Ishikawa (cell line): ENCODE data around the gene HLA-F.

Experiments used
- CEBPB ChIP-seq: IDR thresholded peaks from 2 replicates; pipeline ENCODE4 v1.6.1; 2012
- CREB1 ChIP-seq: IDR thresholded peaks from 2 replicates; pipeline ENCODE4 v1.6.1; 2012; ENCODE audit warnings: low read depth
- EGR1 ChIP-seq: IDR thresholded peaks from 2 replicates; pipeline ENCODE4 v1.6.1; 2012
- EP300 ChIP-seq: IDR thresholded peaks from 2 replicates; pipeline ENCODE4 v1.6.1; 2012; ENCODE audit warnings: borderline replicate concordance
- FOXM1 ChIP-seq: IDR thresholded peaks from 2 replicates; pipeline ENCODE4 v1.6.1; 2012; ENCODE audit warnings: low read depth, borderline replicate concordance
- NFIC ChIP-seq: IDR thresholded peaks from 2 replicates; pipeline ENCODE4 v1.6.1; 2012
- RAD21 ChIP-seq: IDR thresholded peaks from 2 replicates; pipeline ENCODE4 v1.6.1; 2012; ENCODE audit warnings: low read depth
- REST ChIP-seq: IDR thresholded peaks from 2 replicates; pipeline ENCODE4 v1.6.1; 2012; ENCODE audit warnings: low read depth, mild to moderate bottlenecking
- TAF1 ChIP-seq: IDR thresholded peaks from 2 replicates; pipeline ENCODE4 v1.6.1; 2012; ENCODE audit warnings: low read depth, mild to moderate bottlenecking
- TCF12 ChIP-seq: IDR thresholded peaks from 2 replicates; pipeline ENCODE4 v1.6.1; 2012; ENCODE audit warnings: low read depth
- TEAD4 ChIP-seq: IDR thresholded peaks from 2 replicates; pipeline ENCODE4 v1.6.1; 2012
- USF1 ChIP-seq: IDR thresholded peaks from 2 replicates; pipeline ENCODE4 v1.6.1; 2012
- YY1 ChIP-seq: IDR thresholded peaks from 2 replicates; pipeline ENCODE4 v1.6.1; 2012; ENCODE audit warnings: low read depth
- ZBTB7A ChIP-seq: IDR thresholded peaks from 2 replicates; pipeline ENCODE4 v1.6.1; 2012; ENCODE audit warnings: low read depth
- TF ChIP-seq, protein P1 (sequence below): IDR thresholded peaks from 2 replicates; pipeline ENCODE4 v1.6.1; 2012

Gene HLA-F

GRCh38 chr6:29709188-29709587 is 14.0 kb upstream of the HLA-F start:
- TF ChIP-seq TEAD4 (no peak), NFIC (no peak), RAD21 (no peak), EGR1 (no peak), USF1 (no peak), EP300 (no peak), TCF12 (no peak), TAF1 (no peak), ZBTB7A (no peak), YY1 (no peak), FOXM1 (no peak), CEBPB (no peak), REST (no peak), CREB1 (no peak)
- TF ChIP-seq, protein P1, sequence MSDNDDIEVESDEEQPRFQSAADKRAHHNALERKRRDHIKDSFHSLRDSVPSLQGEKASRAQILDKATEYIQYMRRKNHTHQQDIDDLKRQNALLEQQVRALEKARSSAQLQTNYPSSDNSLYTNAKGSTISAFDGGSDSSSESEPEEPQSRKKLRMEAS: no peak

GRCh38 chr6:29710281-29710941 is 12.8 kb upstream of the HLA-F start:
- TF ChIP-seq USF1: no peak
- TF ChIP-seq FOXM1: no peak
- no peak for TF ChIP-seq TCF12
- TF ChIP-seq RAD21: no peak
- TF ChIP-seq YY1: no peak
- no peak for TF ChIP-seq TEAD4
- no peak for TF ChIP-seq NFIC

DNA sequence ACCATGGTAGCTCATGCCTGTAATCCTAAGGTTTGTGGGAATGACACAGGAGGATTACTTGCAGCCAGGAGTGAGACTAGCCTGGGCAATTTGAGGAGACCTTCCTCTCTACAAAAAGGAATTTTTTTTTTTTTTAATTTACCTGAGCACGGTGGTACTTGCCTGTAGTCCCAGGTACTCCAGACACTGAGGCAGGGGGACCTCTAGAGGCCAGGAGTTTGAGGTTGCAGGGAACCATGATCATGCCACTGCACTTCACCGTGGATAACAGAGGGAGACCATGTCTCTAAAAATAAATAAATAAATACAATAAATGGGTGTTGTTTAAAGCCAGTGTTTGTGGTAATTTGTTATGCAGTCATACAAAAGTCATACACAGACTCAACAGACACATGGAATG is 2.4 kb upstream of the HLA-F start:
- no peak for TF ChIP-seq USF1
- no peak for TF ChIP-seq CEBPB
- no peak for TF ChIP-seq REST
- no peak for TF ChIP-seq YY1
- TF ChIP-seq FOXM1: no peak
- TF ChIP-seq CREB1: no peak
- no peak for TF ChIP-seq TCF12
- no peak for TF ChIP-seq EP300
- no peak for TF ChIP-seq ZBTB7A
- TF ChIP-seq RAD21: no peak
- no peak for TF ChIP-seq EGR1
- TF ChIP-seq NFIC: no peak
- TF ChIP-seq TAF1: no peak
- TF ChIP-seq, protein P1: no peak
- TF ChIP-seq TEAD4: no peak

DNA sequence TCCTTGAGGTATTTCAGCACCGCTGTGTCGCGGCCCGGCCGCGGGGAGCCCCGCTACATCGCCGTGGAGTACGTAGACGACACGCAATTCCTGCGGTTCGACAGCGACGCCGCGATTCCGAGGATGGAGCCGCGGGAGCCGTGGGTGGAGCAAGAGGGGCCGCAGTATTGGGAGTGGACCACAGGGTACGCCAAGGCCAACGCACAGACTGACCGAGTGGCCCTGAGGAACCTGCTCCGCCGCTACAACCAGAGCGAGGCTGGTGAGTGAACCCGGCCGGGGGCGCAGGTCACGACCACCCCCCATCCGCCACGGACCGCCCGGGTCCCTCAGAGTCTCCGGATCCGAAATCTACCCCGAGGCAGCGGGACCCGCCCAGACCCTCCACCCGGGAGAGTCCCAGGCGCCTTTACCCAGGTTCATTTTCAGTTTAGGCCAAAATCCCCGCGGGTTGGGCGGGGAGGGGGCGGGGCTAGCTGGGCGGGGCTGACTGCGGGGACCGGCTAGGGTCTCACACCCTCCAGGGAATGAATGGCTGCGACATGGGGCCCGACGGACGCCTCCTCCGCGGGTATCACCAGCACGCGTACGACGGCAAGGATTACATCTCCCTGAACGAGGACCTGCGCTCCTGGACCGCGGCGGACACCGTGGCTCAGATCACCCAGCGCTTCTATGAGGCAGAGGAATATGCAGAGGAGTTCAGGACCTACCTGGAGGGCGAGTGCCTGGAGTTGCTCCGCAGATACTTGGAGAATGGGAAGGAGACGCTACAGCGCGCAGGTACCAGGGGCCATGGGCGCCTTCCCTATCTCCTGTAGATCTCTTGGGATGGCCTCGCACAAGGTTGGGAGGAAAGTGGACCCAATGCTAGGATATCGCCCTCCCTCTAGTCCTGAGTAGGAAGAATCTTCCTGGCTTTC is 693 bp downstream of the HLA-F start:
- TF ChIP-seq NFIC: no peak
- TF ChIP-seq CEBPB: no peak
- TF ChIP-seq TAF1: no peak
- no peak for TF ChIP-seq FOXM1
- TF ChIP-seq ZBTB7A: 0 out of 2 replicates have a peak, but pooled peaks have one; percentile 70

GRCh38 chr6:29724937-29725869 is 2.0 kb downstream of the HLA-F start:
- TF ChIP-seq CREB1 (no peak), EP300 (no peak), YY1 (no peak), REST (no peak), TAF1 (no peak), TCF12 (no peak), TEAD4 (no peak)
- TF ChIP-seq, protein P1: no peak
